ENCODE results near the gene PDK2.

PDK2 gene

DNA sequence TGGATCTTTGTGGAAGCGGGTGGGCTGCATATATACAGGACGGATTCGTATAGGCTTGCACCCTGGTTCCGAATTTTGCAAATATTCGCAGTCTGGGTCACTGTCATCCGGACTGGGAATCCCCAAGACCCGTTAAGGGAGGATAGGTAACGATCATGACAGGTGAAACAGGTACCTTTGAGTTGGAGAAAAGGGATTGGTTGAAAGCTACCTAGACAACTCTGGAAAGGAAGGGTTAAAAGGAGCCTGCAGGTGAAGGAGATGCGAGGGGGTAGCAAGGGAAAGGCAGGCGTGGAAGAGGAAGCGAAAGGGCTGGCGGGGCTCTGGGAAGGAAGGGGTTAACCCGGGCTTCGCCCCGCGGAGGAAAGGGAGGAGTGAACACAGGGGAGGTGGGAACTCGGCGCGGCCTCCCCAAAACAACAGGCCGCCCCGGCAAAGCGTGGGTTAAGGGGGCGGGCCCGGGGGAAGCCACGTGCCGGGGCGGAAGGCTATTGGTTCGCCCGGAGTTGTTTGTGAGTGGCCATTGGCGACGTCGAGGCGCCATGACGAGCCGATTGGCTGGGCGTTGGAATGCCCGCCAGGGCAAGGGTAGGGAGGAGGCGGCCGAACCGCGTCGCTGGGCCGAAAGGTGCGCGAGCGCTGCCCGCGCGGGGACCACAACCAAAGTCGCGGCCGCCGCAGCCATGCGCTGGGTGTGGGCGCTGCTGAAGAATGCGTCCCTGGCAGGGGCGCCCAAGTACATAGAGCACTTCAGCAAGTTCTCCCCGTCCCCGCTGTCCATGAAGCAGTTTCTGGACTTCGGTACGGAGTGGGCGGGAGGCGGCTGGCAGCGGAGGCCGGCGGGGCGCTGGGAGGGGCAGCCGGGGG lies at the start of gene PDK2:
TSS of gene PDK2 (plus strand) at position 599 of the 867 bp plus-strand sequence. CDS start at position 684, 85 bp downstream.
- in situ Hi-C loops (cut with MboI; ENCODE audit: low sequenced_read_pairs), result no loop called here

DNA sequence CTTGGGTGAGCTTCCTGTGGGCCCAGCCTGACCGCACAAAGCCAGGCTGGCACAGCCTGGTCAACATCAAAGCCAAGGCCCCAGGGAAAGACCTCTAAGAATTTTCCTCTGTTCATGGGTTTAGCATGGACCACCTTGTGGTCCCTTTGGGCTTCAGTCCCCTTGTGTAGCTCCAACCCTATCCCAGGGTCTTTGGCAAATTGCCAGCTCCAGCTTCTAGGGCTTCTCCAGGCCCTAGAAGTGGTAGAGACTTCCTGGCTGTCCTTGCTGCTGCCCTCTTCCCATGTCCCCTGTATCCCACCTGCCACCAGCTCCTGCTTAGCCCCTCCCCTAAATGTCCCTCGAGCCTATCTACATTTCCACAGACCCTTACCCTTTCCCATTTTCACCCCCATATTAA lies 49.0 kb upstream of the PDK2 start:
- in situ Hi-C loops (cut with MboI; ENCODE audit: low sequenced_read_pairs), result no loop called here

DNA sequence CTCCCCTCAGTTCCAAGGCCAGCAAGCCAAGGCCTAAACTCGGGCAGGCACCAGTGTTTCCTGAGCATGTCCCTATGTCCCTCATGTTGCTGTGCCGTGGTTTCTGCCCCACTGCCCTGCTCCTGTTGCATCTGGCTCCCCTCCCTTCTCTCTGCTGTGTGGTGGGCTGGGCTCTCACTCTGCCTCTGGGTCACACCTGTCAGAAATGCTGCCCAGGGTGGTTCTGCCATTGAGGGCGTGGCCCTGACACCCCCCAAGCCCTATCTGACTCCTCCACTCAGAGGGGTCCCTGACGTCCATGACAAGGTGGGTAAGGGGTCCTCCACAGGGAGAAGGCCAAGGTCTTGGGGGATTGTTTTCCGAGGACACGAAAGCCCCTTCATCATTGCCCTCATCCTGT lies 48.5 kb upstream of the PDK2 start:
- in situ Hi-C loops (cut with MboI; ENCODE audit: low sequenced_read_pairs), result no loop called here

DNA sequence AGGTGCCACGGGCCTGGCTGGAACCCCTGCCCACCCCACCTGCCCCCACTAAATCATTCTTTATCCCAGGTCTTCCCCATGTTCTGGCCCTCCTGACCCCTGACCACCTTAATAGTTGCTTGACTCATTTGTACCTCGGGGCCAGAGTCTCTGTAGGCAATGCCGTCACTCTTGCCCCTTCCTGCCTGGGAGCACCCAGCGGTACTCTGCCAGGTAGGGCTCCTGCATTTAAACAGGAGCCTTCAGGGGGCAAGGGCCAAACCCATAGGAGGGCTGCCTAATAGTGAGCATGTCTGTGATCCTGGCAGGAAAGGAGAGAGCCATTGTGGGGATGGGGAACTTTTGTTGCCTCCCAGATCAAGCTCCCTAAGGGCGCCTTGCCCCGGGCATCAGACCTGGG lies 48.1 kb upstream of the PDK2 start:
- in situ Hi-C loops (cut with MboI; ENCODE audit: low sequenced_read_pairs), result no loop called here

DNA sequence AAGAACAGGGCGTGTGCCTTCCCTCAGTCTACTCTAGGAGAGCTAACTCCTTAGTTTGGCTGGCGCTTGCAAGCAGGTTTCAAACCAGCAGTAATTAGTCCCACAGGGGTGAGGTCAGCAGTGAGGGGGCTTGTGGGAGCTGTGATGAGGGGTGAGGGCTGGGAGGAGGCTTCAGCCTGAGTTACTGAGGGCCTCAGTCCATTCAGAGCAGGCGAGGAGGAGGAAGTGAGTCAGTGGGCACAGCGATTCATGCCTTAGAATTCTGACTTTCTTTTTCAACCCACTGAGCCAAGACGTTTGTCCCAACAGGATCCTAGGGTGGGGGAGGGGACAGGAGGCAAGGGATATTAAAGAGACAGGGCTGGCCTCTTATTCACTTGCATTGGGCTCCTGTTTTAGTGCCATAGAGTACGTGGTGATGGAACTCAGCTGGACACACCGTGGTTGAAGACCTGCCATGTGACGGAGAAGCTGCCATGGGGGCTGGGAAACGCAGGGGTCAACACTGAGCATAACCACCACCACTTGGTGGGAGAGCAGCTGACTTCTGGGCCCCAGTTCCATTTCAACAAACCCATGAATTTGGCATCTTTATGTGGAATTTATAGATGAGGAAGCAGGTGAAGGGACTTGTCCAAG lies 47.5 kb upstream of the PDK2 start:
- in situ Hi-C loops (cut with MboI; ENCODE audit: low sequenced_read_pairs), result no loop called here

DNA sequence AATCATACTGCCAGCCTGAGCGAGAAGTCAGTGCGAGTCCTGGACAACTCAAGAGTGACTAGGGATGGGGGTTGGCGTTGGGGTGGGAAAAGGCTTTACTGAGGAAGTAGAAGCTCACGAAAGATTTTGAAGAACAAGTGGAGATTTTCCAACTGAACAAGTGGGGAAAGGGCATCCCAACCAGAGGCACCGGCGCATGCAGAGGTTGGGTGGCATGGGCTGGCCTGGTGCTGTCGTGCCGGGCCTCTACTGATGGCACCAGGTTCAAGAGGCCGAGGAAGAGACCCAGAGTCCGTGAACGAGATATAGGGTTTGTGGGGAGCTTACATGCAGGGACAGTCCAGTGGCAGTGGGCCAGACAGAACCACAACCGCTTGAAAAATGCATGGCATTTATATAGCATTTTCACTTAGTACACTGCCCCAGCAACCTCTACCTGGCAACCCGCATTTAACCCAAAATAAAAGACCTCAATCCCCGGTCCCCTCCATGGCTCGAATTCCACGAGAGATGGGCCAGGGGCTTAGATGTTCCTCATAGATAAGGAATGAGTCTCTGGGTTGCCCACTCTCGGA lies 46.9 kb upstream of the PDK2 start:
- in situ Hi-C loops (cut with MboI; ENCODE audit: low sequenced_read_pairs), result no loop called here

DNA sequence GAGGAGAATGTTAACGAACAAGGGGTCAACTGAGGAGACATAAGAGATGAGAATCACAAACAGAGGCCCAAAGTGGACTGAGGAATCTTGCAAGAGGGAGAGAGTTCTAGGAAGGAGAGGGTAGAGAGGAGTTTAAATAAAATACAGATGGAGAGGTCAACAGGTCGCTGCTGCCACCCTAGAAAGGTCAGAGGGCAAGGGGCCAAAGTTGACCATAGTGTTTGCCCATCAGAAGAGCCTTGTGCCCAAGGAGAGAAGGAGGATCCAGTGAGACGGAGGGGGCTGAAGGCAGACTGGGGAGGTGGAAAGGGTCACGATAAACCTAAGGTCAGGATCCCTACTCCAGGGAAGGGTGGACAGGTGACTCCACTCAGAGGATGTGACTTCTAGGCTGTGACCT lies 46.2 kb upstream of the PDK2 start:
- in situ Hi-C loops (cut with MboI; ENCODE audit: low sequenced_read_pairs), result no loop called here

DNA sequence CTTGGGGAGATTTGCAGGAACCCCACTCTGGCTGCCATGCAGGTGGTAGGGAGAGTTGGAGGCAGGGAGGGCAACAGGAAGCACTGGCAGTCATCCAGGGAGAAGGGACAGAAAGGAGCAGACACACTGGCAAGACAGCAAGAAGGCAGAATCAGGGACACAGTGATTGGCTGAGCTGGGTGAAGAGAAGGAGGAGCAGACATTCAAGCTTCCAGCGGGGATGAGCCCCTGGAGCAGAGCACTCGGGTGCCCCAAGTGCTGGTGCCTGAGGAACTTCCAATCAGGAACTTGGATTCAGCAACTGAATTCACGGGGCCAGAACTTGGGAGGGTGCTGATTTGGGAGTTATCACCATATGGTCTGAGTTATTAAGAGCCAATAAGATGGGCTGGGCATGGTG lies 45.5 kb upstream of the PDK2 start:
- in situ Hi-C loops (cut with MboI; ENCODE audit: low sequenced_read_pairs), result no loop called here

DNA sequence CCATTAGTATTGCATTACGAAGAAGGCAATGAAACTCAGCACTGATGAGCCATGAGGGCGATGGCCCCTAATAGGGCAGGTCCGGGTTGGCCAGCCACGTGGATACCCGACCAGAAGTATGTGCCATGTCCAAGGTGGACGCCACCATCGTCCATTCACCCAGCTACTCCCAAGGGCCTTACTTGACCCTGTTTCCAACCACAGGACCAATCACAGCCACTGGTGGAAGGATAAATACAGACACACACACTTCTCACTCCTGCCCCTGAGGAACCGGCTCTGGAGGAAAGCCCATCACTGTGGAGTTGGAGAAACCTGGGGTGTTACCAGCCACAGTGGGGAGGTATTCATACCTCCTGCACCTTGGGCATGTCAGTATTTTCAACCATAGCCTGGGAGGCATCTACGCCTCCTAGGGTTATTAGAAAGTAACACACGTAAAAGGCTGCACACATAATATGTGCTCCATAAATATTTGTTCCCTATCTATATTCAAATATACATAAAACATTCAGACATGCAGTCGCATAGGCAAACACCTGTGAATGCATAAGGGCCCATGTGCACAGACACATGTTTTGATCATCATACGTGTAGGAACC lies 44.6 kb upstream of the PDK2 start:
- in situ Hi-C loops (cut with MboI; ENCODE audit: low sequenced_read_pairs), result no loop called here

DNA sequence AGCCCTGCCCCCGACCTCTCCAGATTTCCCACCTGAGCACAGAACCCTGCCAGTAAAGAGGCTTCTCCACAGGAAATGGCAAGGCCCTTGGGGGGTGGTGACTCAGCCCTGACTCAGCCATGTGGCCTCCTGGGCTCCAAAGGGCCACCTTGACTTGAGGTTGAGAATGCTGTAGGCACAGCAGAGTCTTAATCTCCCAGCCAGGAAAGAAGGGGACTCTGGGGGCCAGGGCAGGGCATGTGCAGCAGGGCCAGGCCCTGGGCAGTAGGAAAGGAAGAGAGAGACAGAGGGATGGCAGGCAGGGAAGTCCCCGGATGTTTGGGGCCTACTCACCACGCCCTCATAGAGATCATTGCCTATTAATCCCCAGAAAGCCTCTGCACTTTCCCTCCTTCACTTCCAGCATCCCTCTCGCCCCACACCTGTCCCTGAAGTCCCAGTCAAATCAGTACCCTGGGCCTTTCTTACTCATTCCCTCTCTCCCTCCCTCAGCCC lies 44.0 kb upstream of the PDK2 start:
- in situ Hi-C loops (cut with MboI; ENCODE audit: low sequenced_read_pairs), result no loop called here

DNA sequence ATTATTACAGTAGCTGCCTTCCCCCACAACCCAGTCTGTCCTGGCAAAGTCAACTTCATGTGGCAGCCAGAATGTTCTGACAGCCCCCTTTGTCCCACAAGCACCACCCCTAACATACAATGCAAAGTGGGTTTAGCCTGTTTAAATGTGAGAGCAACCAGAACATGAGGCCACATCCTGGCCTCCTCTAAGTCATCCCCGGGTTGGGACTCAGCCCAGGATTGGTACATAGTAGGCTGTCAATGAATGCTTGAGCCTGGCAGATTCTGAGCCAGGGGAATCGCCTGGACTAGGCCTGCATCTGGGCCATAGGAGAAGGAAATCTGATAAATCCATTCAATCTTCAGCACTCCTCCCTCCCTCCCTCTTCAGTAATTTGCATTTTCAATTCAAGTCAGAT lies 43.5 kb upstream of the PDK2 start:
- in situ Hi-C loops (cut with MboI; ENCODE audit: low sequenced_read_pairs), result no loop called here

DNA sequence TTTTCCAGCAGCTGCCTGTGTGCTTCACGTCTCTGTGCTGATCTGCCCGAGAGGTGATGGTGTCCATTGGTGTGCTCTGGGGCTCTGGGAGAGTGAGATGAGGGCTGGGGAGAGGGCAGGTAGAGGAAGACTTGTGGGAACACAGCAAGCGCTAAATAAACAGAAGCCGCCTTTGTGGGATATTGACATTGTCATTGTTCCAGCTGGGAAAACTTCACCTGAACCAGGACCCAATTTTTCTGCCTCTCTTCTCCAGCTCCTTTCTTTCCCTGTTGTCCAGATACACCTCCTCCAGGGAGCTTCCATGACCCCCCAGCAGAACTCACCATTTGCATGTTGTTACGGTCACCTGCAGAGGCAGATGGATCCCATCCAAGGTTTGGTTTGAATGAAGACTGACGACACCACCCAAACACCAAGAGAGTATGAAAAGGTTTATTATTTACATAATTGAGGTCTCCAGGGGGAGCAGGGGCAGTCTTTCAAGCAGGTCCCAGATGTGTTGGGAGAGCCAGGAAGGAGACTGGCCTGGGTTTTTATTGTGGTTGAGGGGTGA lies 42.8 kb upstream of the PDK2 start:
- in situ Hi-C loops (cut with MboI; ENCODE audit: low sequenced_read_pairs), result no loop called here

DNA sequence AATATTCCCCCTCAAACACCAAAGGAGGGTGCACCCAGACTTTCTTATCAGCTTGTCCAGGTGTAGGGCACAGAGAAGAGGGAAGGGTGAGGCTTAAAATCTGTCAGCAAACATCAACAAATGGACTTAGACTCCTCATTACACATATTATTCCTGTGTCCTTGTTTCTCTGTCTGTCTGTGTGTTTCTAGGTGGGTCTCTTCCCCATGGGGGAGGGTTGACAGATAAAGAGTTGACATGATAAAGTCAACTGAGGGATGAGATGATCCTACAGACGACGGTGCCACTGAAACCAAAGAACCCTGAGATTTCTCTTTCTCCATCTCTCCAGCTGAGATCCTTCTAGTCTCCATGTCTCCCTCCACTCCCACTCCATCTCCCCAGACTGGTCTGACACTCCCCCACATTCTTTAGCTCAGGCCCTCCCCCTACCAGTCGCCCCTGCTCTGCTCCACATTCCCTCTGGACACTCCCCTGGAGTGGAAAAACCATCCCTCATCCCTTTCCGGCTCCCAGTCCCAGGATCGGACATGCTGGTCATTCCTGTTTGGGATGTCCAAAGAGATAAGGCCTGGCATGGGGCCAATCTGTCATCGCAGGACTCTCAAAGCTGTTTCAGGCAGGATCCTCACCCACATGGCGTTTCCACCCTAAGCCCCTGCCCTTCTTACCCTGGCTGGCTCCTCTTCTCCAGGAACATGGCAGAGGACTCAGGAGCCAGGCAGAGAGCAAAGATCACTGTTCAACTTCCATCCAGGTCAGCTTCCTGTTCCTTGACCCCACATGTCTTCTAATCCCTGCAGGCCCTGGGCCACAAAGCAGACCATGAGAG lies 42.1 kb upstream of the PDK2 start:
- in situ Hi-C loops (cut with MboI; ENCODE audit: low sequenced_read_pairs), result no loop called here

DNA sequence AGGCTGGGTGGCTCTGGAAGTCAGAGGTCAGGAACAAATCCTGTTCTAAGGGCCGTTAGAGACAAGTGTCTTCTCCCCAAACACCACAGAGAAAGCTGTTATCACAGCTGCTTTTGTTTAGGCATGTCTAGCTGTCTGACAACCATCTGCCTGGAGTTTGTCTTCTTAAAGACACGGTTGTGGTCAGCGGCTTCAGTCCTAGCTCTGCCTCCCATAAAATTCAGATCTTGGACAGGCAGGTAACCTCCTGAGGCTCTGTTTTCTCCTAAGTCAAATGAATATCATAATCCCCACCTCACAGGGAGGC lies 41.5 kb upstream of the PDK2 start:
- in situ Hi-C loops (cut with MboI; ENCODE audit: low sequenced_read_pairs), result no loop called here

DNA sequence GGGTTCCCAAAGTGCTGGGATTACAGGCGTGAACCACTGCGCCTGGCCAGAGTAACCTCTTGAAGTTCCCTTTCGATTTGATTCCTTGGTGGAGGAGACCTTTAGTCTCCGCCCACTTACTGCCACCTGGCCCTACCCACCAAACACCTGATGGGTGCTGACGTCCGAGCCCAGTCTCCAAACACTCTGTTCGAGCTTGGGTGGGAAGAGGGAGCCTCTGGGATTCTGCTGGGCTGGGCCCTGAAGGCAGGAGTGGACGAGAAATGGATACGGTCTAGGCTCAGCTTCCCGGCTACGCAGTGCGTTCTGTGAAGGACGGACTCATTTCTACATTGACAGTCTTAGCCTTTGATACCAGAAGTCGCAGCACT lies 40.1 kb upstream of the PDK2 start:
- in situ Hi-C loops (cut with MboI; ENCODE audit: low sequenced_read_pairs), result no loop called here

DNA sequence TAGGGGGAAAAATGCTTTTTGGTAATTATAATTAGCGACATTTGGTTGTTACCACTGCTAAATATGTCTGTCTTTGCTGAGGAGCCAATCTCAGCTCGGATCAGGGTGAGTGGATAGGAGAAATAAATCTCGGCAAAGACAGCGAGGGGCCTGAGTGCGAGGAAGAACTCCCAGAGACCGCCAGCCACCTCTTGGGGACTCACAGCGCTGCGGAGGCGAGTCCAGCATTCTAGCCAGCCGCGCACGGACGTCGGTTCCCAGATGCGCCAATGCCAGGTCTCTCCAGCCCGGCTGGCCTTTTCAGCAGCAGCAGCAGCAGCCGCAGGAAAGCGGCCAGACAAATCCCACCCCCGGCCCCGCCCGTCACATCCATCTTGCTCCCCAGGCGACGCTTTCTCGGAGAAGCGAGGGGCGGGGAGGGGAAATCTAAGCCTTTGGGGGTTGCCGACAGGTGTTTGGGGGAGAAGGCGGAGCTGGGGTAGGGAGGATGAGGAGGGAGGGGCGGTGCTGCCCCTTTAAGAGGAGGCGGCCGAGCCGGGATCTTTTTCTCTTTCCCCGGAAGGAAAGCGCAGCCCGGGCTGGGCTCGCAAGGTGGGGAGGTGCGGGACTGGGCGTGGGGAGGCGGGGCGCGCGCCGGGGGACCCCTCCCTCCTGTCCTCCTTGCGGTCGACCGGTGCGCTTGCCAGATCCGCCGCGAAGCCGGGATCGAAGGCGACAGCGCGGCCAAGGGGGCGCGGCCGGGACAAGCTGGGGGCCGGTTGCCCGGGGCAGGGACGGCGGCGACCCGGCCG lies 39.5 kb upstream of the PDK2 start, which contains the start of gene ITGA3:
TSS of gene ITGA3 (plus strand) at position 685 of the 791 bp plus-strand sequence. CDS start 330 bp downstream, outside the sequence.
- in situ Hi-C loops (cut with MboI; ENCODE audit: low sequenced_read_pairs), result no loop called here

DNA sequence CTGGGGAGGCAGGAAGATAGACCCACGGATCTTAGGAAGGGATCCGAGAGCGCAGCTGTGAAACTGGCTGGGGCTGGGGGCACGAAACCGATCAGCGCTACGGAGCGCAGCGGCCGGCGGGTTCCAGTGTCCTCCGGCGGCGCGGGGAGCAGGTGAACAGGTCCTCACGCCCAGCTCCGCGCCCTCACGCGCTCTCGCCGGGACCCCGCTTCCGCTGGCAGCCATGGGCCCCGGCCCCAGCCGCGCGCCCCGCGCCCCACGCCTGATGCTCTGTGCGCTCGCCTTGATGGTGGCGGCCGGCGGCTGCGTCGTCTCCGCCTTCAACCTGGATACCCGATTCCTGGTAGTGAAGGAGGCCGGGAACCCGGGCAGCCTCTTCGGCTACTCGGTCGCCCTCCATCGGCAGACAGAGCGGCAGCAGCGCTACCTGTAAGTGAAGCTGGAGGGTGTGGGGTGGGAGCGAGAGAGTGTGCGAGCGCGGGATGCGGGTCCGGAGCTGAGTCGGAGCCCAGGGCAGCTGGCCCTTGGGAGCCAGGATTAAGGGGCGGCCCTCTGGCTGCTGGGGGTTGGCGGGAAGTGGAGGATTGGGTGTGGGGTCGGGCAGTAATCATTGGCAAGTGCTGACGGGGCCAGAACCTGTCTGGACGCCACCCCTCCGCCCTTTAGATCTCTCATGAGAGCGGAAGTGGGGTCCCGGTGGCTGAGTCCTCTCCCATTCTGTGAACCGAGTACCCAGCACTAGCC lies 38.8 kb upstream of the PDK2 start:
- in situ Hi-C loops (cut with MboI; ENCODE audit: low sequenced_read_pairs), result no loop called here

DNA sequence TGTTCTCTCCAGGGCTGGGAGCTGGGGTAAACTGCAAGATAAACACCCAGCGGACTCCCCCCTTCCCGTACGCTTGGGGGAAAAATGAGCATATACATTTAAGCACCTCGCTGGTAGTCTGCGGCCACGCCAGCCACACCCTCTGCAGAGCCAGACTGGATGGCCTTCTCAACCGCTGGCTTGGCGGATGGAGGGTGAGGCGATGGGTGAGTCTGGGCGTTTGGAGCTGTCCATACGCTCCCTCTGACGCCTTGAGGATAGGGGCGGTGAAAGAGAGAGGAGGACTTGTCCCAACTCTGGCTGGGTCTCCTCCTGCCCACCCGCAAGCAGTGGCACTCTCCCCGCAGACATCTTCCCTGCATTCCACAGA lies 38.2 kb upstream of the PDK2 start:
- in situ Hi-C loops (cut with MboI; ENCODE audit: low sequenced_read_pairs), result no loop called here

DNA sequence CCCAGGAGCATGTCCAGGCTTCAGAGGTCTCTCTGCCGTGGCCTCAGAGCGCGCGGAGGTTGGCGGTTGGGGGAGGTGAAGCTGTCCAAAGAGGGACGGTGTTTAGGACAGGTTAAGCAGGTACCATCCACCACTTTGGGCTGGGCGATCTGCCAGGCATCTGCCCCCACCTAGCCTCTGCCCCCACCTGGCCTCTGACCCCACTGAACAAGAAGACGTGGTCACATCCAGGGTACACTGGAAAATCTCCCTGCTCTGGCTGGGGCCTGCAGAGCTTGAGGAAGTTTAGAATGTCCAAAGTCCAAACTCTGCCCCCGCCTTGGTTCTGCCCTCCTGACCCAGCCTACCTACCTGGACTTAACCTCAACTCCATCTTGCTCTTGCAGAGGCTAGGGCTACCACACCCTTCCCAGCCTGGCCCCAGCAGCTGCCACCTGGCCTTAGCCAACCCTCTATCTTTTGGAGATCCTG lies 37.6 kb upstream of the PDK2 start:
- in situ Hi-C loops (cut with MboI; ENCODE audit: low sequenced_read_pairs), result no loop called here

Measured in HL-60/S4 treated with retinoic acid at 250 ng/mL for 4 days and 3 days (cell line).